ENCODE results near the gene STMP1.
A peak's percentile ranks its signal among the peaks of the same experiment; 100 is the strongest.
"Not testable (repeated sequence)": the region's sequence is repeated elsewhere in the genome, so short reads cannot be mapped to it uniquely, and the experiment has no call there.

STMP1 gene

DNA sequence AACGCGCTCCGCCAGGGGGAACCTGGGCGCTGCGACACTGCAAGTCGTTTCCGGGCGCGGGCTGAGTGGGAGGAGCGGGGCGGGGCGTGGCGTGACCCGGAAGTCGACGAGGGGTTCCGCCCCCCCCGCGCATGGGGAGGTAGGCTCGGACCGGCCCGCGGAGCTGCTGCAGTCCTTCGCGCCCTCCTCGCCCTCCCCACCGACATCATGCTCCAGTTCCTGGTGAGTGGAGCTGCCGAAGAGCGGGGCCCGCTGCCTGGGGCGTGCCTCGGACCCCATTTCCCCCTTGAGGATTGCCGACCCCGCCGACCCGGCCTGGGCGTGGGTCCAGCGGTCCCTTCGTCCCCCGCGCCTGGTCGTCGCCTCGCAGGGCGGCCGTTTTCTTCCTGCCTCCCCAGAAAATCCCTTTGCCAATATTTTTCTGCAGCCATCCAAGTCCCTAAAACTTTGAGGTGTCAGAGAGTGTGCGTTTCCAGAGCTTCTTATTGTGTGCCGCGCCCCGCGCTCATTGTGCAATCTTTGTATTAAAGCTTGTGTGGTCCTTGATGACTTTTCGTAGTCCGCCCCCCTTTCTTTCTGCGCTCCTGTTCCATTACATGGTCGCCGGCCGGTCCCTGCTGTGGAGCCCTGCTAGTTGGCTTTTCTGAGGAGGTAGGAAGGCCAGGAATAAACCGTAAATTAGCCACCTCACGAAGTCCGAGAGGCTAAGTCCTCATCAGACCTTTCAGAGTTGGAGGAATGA, at the start of gene STMP1:
Gene STMP1, plus strand, starts transcription at position 142 of the 742 bp plus-strand sequence.
- DNase-seq, result peak; percentile 96

DNA sequence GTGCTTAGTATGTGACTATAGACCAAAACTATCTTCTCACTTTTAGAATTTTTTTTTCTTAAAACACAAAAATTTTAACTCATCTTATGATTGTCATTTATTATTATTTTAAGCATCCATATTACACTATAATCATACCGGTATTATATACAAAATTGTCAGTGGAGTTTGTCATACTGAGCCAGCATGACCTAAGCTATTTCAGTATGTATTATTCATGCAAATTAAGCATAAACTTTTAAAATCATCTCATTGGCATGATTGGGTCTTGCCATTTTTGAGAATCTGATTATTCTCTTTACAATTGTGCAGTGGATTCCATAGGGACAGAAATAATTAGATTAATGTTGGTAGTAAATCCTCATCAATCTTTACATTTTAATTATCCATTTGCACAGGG, 46.2 kb upstream of the STMP1 start:
- no peak for DNase-seq

DNA sequence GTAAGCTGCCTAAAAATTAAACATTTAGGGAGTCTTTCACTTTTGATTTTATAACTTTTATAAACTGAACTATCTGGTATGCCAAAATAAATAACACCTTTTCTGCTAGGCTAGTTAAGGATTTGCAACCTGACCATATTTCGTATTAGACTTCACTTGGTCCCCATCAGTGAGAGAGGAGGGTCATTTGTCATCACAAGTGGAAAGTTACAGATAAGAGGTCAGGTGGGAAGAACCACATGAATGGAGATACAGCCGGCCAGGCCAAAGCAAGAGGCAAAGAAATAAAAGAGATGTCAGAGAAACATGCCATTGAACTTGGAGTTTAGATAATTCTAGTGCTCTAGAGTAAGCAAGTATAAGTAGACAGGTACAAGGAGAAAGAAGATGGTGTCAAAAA, 44.5 kb upstream of the STMP1 start:
- DNase-seq, result no peak

DNA sequence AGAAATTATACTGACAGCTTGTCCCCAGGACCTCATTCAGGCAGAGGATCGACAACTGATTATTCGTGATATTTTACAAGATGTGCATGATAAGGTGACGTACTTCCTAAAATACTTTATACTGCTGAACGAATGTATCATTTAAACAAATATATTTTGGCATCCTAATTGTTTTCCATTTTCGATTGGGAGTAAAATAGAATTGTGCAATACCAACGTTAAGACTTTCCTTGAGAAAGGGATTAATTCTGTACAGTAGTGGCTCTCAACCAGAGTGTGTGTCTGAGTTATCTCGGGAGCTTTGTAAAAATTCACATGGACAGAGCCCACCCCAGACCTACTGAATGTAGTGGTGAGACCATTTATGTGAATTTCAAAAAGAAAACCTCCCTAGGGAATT, 43.8 kb upstream of the STMP1 start:
- DNase-seq, result no peak

DNA sequence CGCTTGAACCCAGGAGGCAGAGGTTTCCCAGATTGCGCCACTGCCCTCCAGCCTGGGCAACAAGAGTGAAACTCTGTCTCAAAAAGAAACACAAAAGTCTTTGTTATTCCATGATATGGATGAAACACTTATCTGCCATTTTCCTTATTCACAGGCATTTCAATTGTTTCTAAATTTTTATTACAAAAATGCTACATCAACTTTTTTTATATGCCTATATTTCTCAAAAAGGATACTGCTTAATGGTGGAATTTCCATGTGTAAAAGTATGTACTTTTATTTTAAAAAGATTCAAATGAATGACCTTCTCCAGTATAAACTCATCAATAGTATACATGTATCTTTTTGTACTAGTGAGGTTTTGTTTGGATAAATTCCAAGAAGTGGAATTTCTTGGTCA, 41.9 kb upstream of the STMP1 start:
- no peak for DNase-seq

DNA sequence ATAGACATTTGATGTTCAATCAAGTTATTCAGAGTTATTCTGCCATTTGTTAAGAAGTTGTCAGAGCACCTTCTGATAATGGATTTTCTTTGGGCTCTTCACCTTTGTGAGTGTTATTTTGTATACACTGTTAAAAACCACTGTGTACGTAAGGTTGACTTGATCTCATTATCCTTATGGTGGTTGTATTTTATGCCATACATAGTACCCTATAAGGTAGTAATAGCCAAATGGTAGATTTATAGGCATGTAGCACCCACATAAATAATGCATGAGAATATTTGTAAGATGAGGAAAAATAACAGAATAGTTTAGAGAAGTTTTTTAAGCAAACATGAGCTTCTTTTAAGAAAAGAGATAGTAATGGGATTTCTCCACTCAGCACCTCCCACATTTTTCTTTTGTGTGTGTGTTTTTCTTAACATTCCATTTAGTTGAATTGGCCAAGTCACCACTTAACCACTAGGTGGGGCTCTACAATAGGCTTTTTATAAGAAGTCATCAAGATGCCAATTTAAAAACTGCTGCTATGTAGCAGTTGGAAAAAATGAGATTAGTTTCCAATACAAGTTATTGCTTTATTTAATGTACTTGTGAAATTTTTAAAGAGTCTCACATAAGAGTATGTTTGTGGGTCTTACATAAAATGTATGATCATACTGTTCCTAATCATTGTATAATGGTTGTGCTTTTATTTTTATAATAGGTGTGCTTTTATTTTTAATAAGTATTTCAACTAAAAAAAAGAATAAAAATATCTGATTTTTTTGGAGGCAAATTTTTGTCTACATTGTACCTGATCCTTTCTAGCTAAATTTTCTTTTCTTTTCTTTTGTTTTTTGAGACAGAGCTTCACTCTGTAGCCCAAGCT, 41.1 kb upstream of the STMP1 start:
- peak; percentile 77 for DNase-seq

DNA sequence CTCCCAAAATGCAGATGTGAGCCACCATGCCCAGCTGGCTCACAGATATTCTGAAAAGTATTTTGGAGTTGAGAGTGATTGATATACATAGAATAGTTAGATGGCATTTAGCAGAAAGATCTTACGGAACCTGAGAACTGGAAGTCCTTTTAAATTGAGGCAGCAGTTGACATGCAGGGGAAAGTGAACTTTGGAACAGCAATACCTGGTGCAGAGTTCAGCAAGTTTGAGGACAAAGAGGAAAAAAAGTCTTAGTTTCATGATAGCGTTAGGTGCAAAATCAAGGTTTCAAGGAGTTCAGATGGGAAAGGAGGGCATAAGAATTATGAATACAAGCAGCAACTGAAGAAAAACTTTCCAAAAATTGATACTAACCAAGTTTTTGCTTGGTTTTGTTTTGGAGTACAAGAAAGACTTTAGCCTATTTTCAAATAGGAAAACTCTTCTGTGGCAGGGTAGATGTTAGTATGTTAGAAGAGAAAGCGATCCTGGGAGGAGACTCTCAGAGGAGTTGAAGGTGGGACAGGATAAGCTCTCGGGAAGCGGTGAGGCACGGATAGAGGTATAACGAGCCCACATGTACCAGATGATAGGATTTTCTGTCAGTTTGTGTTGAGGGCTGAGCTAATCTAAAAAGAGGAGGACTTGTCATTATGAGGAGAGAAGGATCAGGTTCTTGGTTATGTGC, 28.0 kb upstream of the STMP1 start:
- DNase-seq, result no peak

DNA sequence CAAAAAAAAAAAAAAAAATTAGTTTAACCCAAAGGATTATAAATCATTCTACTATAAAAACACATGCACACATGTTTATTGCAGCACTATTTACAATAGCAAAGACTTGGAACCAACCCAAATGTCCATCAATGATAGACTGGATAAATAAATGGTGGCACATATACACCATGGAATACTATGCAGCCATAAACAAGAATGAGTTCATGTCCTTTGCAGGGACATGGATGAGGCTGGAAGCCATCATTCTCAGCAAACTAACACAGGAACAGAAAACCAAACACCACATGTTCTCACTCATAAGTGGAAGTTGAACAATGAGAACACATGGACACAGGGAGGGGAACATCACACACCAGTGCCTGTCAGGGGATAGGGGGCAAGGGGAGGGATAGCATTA, 22.6 kb upstream of the STMP1 start:
- DNase-seq, result not testable (repeated sequence)

DNA sequence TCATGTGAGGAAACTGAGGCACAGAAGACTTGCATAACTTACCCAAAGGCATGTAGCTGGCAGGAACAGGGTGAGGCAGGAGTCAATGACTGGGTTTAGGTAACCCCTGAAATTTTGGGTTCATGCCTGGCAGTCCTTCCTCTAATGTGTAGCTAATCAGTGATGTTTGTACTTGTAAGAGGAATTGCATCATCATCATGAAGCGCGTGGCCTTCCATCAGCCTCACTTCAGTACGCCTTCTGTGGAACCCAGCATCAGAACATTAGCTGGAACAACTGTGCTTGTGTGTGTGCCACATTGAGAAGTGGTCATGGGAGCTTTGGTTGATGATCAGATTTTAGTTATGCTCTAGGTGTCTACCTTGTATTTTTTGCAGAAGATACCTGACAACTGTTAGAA, 18.2 kb upstream of the STMP1 start:
- no peak for DNase-seq

DNA sequence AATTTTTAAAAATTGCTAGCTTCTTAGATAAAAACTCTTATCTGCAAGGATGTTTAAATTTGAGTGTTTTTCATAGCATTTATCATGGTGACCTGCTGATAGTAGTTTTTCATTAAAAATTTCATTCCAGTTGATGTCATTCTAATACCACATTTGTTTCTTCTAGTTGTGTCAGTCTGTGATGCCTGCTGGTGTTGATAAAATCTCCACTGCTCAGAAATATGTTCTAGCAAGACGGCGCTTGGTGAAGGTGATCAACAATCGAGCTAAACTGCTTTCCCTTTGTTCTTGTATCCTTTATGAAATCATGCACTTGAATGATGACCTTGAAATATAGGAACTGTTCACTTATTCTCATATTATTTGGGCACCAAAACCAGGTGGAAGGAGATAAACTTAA, 17.6 kb upstream of the STMP1 start:
- DNase-seq, result no peak

DNA sequence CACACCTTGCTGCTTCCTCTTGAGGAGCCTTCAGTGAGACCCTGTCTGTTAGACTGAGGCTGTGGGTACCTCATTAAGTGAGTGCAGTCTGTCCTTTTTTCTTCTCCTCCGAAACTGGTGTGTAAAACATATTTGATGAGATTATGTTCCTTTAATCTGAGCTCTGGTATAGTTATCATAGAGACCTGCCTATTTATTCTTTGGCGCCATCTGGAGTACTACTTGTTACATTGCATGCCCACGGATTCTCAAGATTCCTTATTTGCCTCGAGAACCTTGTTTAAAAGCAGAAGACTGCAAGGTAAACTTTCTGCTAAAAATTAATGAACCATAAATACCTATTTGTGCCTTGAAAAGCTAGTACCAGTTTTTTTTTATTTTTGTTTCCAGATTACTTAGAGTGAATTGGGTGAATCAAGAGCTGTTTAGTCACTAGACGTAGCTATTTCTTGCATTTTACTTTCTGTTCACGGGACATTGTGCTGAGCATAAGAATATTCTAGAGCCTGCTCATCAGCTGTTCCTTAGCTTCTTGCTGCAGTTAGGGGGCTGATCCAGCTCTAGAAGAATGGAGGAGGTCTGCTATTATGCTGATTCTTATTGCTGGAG, 16.9 kb upstream of the STMP1 start:
- DNase-seq, result peak; percentile 34

DNA sequence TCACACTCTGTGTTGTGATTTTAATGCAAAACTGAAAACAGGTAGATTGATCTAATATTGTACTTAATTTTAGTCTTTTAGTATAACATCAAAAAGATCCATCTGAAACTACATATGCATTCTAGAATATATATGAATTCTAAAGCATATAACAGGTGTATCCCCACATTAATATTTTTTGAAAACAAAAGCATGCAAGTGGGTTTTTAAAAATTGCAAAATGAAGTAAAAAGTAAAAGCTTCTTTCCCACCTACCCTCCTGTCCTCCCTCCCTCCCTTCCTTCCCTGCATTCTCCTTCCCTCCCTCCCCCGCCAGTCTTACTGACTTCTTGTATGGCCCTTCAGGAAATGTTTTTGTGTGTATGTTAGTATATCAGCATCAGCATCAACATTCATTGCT, 14.6 kb upstream of the STMP1 start:
- no peak for DNase-seq

DNA sequence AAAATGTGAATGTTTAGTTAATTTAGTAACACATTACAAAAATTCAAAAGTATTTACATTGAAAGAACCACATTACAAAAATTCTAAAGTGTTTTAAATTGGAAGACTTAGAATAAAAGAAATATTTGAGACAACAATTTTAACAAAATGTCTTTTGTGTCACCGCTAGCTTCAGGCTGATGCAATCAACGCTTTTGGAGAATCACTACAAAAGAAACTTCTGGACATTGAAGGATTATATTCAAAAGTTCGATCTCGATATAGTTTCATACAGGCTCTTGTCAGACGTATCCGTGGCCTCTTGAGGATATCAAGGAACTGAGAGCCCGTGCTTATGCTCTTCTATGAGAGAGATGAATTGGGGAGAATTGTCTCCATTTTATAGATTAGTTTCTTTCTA, 14.1 kb upstream of the STMP1 start:
- no peak for DNase-seq

DNA sequence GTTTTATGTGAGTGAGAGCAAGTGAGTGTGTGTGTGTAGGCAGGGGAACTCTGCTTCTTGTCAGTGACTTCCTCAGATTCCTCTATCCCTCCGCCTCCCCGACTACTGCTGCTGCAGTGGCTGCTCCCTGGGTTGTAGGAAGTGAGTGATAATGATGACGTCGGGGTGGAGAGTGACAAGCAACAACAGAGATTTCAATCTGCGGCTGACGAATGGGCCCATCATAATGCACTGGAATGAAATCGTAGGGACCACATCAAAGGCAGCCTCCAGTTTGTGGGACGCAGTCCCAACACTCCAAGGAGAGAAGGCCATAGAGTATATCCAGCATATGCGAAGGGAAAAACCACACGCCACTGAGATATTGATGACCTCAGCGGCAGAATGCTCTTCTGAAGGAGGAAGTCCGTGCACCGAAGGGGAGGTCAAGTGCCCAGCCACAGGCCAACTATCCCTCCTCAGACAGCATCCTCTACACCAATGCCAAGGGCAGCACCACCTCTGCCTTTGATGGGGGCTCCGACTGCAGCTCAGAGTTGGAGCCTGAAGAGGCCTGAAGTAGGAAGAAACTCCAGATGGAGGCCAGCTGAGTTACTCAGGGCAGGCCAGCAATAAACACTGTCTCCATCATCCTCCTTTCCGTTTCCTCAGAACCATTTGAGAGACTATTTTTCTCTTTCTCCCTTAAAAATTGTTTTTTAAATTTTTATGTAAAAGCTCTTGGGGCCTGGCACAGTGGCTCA, 11.3 kb upstream of the STMP1 start:
- no peak for DNase-seq

DNA sequence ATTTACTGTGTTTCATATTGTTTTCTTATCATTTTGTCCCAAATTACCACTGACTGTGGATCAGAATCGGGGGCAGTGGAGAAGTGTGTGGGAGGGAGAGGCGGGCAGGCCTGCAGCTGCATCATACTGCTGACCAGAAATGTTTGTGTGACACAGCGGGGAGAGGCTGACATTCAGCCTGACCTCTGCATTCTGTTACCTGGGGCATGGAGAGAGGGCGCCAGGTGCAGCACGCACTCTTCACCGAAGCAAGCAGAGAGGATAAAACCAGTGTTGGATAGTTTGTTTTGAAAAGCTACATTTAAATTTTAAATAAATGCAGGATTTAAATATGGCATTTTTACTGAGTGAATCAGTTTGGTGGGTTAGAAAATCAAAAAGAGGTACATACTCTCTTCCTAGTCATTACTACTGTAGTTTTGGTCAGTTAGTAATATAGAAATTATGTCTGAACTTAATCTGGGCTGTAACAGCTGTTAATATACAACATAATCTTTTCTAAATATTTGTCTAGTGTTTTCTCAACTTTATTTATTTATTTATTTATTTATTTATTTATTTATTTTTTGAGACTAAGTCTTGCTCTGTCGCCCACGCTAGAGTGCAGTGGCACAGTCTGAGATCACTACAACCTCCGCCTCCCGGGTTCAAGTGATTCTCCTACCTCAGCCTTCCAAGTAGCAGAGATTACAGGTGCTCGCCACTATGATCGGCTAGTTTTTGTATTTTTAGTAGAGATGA, 8.8 kb upstream of the STMP1 start:
- DNase-seq, result no peak

DNA sequence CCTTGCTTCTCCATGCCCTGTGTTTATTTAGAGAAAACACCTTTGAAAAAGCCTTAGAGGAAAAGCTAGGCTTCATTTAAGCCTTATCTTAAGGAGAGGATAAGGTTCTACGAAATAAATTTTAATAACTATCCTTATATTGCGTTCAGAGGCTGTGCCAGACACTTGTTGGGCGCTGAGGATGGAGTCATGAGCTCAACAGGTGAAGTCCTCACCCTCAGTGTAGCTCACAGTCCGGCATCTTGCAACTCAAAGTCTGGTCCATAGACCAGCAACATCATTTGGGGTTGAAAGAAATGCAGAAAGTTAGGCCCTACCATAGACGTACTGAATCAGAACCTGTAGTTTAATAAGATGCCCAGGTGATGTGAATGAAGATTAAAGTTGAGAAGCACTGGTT, 3.8 kb upstream of the STMP1 start:
- no peak for DNase-seq

DNA sequence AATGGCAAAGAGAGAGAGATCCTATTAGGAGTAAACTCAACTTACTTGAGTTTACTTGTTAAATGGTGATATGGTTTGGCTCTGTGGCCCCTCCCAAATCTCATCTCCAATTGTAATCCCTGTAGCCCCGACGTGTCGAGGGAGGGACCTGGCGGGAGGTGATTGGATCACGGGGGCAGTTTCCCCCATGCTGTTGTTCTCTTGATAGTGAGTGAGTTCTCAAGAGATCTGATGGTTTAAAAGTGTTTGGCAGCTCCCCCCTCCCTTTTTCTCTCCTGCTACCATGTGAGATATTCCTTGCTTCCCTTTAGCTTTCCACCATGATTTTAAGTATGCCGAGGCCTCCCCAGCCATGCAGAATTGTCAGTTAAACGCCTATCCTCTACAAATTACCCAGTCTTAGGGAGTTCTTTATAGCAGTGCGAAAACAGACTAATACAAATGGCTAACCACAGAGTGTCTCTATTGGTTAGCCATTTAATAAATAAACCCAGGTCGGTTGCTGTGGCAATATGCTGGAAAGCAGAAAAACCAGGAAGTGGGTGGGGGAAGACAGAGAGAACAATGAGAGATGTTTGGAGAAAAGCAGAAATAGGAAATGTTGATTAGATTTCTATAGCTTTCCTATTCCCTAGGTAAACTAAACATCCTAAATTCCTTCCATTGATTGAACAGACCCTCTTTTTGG, 3.0 kb upstream of the STMP1 start:
- DNase-seq, result no peak

DNA sequence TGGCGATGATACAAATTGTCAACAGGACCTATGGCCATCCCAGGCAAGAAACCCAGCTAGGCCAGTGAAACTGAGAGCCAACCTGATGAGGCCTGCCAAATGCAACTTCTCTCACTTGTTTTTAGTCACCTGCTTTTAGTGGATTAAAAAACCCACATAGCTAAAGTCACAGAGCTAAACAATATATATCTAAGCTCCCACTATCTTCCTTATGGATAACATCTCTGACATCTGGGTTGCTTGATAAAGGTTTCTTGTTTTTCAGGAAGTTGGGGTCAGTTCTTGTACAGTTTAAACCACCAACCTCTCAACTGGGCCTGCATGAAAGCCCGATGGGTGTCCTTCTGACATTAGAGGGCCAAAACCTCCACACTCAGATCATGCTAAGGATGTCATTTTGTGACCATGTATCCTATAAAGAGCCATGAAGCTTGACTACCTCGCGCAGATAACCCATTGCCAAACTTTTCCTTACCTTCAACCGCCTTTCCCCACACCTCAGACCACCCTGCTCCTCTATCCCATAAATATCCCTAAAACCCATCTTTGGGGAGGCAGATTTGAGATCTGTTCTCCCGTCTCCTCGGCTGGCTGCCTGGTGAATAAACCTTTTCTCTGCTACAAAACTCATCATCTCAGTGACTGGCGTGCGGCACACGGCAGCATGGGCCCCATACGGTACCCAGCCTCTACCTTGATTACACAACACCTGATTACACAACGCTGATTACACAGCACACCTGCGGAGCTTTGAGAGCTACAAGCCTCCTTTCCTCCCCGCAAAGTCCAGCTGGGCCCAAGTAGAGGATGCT, 797 bp upstream of the STMP1 start:
- DNase-seq, result no peak

DNA sequence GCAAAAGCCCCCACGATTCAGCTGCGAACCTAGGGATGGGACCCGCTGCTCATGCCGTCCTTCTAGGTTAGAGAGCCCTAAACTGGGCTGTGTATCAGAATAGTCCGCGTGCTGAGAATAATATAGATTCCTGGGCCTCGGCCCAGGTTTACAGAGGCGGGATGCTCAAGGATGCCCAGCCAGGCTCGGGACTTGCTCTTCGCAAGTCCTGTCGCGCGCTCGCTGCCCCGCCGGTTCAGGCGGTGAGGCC, 266 bp upstream of the STMP1 start:
- DNase-seq, result no peak

DNA sequence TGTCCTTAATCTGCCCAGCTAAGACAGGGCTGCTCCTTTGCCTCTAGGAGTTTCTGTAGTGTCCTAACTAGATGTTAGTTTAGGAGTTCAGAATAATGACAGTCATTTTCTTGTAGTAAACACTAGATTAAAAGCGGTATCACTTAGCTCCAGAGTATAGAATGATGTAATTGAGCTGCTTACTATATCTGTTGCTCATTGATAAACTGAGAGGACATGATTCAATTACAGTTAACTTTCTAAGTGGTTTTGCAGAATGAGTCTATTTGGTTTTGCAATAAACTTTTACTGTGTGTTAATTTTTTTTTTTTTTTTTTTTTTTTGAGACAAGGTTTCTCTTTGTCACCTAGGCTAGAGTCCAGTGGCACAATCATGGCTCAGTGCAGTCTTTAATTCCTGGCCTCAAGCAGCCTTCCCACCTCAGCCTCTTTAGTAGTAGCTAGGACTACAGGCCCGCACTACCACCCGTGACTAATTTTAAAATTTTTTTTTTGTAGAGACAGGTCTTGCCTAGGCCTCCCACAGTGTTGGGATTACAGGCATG, 1.8 kb downstream of the STMP1 start:
- no peak for DNase-seq
